Measurements from ENCODE around the gene PNP.

DNA sequence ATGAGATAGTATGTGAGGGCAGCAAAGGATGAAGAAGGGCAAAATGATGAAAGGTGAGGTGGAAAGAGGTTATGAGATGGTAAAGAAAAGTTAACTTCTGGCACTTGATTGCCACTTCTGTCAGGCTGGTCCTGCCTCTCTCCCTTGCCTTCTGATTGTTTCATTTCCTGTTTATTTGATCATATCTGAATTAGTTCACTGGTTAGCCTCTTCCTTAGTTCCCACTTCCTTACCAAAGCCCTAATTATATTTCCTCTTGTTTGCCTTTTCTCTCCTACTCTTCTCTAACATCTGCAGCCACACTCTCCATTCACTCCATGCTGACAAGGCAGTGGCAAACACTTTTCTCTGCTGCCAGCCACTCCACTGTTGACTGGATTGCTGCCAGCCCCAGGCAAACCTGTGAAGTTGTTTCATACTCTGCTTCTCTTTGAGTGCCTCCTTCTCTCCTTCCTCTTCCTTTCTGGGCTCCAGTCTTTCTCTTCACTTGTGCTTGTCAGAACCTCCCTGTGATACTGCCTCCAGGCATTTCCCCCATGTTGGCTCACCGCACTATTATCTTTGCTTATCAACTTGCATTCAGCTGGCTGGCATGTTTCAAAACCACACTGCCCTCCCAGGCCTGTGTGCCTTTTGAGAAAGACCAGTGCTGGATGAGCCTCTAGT lies 8.1 kb downstream of the PNP start:
- TF ChIP-seq, protein P1, sequence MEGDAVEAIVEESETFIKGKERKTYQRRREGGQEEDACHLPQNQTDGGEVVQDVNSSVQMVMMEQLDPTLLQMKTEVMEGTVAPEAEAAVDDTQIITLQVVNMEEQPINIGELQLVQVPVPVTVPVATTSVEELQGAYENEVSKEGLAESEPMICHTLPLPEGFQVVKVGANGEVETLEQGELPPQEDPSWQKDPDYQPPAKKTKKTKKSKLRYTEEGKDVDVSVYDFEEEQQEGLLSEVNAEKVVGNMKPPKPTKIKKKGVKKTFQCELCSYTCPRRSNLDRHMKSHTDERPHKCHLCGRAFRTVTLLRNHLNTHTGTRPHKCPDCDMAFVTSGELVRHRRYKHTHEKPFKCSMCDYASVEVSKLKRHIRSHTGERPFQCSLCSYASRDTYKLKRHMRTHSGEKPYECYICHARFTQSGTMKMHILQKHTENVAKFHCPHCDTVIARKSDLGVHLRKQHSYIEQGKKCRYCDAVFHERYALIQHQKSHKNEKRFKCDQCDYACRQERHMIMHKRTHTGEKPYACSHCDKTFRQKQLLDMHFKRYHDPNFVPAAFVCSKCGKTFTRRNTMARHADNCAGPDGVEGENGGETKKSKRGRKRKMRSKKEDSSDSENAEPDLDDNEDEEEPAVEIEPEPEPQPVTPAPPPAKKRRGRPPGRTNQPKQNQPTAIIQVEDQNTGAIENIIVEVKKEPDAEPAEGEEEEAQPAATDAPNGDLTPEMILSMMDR (IDR thresholded peaks at IDR 0.05): no peak
- no peak for TF ChIP-seq POLR2A (IDR thresholded peaks at IDR 0.05)
